T-helper 22 cell (primary cell): ENCODE results near the gene ABCA5.
"Not testable (repeated sequence)": the region's sequence is repeated elsewhere in the genome, so short reads cannot be mapped to it uniquely, and the experiment has no call there.

Source experiments
- DNase-seq: peaks from one replicate; pipeline ENCODE4 v3.0.0-alpha.2; 2020; ENCODE audit warnings: low read depth

ABCA5 gene

GRCh38 chr17:69331756-69332155 is 4.8 kb upstream of the ABCA5 start:
- DNase-seq, result no peak

DNA sequence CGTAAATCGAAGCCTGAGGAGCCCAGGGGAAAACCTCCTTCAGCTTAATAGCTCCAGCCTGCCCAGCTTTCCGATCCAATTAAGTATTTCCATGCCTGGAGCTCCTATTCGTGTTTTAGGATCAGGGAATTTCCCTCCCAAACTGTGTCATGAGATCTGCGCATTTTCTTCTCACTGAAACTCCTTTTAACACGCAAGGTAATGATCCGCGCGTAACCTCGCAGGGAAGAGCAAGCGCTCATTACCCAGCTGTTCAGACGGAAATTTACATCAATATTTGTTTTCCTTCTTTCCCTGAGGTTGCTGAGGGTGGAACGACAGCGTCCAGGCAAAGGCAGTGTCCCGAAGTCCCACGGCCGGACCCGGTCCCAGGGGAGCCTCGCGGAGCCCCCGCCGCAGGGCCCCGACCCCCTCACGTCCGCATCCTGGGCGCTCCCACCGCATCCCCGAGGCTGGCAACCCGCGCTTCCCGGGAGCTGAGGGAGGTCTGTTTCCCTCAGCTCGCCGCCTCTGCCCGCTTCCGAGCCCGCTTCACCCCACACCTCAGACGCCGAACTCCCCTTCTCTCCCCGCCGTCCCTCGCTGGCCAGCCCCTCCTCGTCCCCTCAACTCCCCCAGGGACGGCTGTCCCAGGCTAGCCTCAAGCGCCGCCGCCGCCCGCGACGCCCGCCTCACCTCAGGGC is 415 bp downstream of the ABCA5 start:
- DNase-seq, result no peak

DNA sequence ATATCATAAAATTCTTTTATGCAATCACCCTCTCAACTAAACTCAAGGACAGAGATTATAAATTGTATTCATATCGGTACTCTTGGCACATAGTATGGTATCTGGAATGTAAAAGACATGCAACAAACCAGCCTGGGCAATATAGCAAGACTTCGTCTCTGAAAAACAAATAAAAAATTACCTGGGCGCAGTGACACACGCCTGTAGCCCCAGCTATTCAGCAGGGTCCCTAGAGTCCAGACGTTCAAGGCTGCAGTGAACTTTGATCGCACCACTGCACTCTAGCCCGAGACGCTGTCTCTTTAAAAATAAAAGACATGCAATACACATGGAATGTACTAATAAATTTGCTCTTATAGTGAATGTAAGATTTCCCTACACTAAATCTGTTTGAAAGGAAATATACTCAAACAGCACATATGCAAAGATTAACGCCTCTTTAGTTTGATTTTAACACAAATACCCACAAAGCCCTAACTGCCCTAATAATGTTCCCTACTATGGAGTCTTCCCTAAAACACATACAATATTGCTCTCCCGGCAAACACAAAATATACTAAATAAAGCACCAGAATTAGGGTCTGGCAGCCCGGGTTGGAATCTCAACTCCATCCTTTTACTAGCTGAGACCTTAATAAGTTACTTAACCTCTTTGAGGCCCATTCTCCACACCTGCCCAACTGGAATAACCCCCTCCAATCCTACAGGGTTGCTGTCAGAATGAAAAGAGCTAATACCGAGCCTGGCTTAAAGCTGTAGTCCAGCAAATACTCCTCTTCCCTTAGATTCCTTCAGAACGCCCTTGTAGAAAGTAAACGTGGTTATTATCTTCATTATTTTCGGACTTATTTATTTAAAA is 1.2 kb downstream of the ABCA5 start:
- no peak for DNase-seq

GRCh38 chr17:69323806-69324205 is 3.1 kb downstream of the ABCA5 start:
- no peak for DNase-seq

DNA sequence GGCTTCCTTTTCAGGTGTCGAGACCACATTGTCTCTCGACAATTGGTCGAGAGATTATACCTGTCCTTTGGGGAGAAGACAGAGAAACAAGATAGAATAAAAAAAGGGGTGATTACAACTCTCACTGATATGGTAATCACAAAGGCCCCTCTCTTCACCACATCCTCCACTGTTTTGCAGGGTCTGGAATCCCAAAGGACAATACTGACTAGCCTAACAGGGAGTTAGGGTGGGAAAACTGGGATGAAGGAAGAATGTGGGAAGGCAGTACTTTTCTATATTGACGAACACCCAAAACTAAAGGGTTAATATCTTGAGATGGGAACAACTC is 6.1 kb downstream of the ABCA5 start:
- DNase-seq, result no peak

- DNase-seq, result no peak
Measured at GRCh38 chr17:69320210-69320907, 6.6 kb downstream of the ABCA5 start.

- DNase-seq, result no peak
Measured at GRCh38 chr17:69317625-69318024, 9.3 kb downstream of the ABCA5 start.

- DNase-seq, result no peak
Measured at GRCh38 chr17:69314246-69315065, 12.5 kb downstream of the ABCA5 start.

DNA sequence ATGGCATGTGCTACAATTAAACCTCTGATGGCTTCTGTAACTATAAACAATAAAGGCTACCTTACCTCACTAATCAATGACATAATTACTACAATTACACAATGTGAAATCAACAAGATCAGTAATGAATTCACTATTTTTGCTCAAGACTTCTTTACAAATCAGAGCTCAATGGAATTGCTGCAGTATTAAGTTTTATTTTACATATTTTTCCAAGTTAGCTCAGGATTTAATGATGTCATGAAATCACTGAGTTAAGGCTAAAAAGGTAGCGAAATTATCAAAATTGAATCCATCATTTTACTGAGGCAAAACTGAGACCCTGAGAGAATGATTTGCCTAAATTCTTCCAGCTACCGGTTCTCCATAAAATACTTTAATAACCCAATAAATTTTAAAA is 21.8 kb downstream of the ABCA5 start:
- no peak for DNase-seq

GRCh38 chr17:69302682-69303081 is 24.3 kb downstream of the ABCA5 start:
- DNase-seq, result no peak

DNA sequence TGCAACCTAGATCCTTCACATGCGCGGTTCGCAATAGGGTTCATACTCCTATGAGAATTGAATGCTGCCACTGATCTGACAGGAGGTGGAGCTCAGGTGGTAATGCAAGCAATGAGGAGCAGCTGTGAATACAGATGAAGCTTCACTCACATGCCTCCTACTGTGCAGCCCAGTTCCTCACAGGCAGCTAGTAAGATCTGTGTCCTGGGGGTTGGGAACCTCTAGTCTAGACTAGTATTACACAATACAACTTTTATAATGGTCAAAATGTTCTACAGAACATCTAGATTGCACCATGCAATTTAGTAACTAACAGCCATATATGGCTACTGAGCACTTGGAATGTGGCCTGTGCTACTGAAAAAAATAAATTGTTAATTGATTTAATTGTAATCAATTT is 26.7 kb downstream of the ABCA5 start:
- no peak for DNase-seq

DNA sequence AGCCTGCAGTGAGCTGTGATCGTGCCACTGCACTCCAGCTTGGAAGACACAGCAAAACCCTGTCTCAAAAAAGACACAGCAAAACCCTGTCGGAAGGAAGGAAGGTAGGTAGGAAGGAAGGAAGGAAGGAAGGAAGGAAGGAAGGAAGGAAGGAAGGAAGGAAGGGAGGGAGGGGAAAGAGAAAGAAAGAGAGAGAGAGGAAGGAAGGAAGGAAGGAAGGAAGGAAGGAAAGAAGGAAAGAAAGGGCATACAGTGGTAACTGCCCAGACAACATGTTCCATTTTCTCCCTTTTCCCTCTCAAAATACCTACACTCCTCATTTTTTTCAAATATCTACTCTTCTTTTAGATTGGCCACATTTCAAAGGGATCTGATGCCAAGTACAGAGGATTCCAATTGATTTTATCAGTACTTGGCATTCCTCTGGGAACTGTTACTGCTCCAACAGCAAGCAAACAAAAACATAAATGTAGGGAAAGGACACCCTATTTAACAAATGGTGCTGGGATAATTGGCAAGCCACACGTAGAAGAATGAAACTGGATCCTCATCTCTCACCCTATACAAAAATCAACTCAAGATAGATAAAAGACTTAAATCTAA is 28.7 kb downstream of the ABCA5 start:
- DNase-seq, result not testable (repeated sequence)

DNA sequence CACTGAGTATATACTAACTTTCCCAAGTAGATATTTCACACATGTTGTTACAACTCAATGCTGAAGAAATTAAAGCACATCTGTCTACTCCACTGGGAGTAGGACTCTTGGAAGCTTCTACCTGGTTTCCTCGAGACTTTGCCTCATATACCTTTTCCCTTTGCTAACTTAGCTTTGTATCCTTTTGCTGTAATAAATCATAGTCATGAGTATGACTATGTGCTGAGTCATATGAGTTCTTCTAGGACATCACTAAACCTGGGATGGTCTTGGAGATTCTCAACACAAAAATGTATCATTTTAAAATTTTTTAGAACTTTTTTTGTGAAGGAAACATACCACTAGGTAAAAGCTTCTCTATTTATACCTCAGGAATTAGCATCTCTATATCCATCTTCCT is 39.8 kb downstream of the ABCA5 start:
- DNase-seq, result no peak

GRCh38 chr17:69286257-69286656 is 40.7 kb downstream of the ABCA5 start:
- no peak for DNase-seq

- no peak for DNase-seq
Measured at GRCh38 chr17:69284646-69285045, 42.3 kb downstream of the ABCA5 start.

- DNase-seq, result no peak
Measured at GRCh38 chr17:69282002-69282401, 44.9 kb downstream of the ABCA5 start.

DNA sequence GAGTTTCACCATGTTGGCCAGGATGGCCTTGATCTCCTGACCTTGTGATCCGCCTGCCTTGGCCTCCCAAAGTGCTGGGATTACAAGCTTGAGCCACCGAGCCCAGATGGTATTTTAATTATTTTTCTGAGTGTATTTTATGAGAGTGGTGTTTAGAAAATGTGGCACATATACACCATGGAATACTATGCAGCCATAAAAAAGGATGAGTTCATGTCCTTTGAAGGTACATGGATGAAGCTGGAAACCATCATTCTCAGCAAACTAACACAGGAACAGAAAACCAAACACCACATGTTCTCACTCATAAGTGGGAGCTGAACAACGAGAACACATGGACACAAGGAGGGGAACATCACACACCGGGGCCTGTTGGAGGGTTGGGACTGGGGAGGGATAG is 50.7 kb downstream of the ABCA5 start:
- DNase-seq, result not testable (repeated sequence)

GRCh38 chr17:69275751-69276150 is 51.2 kb downstream of the ABCA5 start:
- DNase-seq, result no peak

- DNase-seq, result no peak
Measured at GRCh38 chr17:69271023-69271422, 55.9 kb downstream of the ABCA5 start.

- DNase-seq, result no peak
Measured at GRCh38 chr17:69269131-69269998, 57.6 kb downstream of the ABCA5 start.

- no peak for DNase-seq
Measured at GRCh38 chr17:69268543-69269014, 58.4 kb downstream of the ABCA5 start.
